Memory B cell (primary cell): ENCODE data around the gene ROBO1.

Experiments
- ATAC-seq: fragments of 150-1000 bp; cut with Tn5 transposase; 2 replicates; pipeline ENCODE4 v1.10.0; 2021; ENCODE audit warnings: low read depth, mild to moderate bottlenecking, moderate library complexity
- DNase-seq, 2 donors: peaks; one replicate each; pipeline ENCODE4 v3.0.0; 2022; ENCODE audit warnings: low spot score in 2 of 2
- H3K27ac Mint-ChIP-seq: one replicate; pipeline ENCODE4 v1.8.0; 2022; ENCODE audit warnings: mild to moderate bottlenecking, moderate library complexity, mixed read lengths
- H3K27me3 Mint-ChIP-seq: one replicate; pipeline ENCODE4 v1.8.0; 2022; ENCODE audit warnings: mixed read lengths
- H3K36me3 Mint-ChIP-seq: one replicate; pipeline ENCODE4 v1.8.0; 2022; ENCODE audit warnings: mild to moderate bottlenecking, mixed read lengths
- H3K4me1 Mint-ChIP-seq: one replicate; pipeline ENCODE4 v1.8.0; 2022; ENCODE audit warnings: mixed read lengths
- H3K4me3 Mint-ChIP-seq: one replicate; pipeline ENCODE4 v1.8.0; 2022; ENCODE audit warnings: mild to moderate bottlenecking, moderate library complexity, mixed read lengths
- H3K9me3 Mint-ChIP-seq: one replicate; pipeline ENCODE4 v1.8.0; 2022; ENCODE audit warnings: mixed read lengths

Gene ROBO1

DNA sequence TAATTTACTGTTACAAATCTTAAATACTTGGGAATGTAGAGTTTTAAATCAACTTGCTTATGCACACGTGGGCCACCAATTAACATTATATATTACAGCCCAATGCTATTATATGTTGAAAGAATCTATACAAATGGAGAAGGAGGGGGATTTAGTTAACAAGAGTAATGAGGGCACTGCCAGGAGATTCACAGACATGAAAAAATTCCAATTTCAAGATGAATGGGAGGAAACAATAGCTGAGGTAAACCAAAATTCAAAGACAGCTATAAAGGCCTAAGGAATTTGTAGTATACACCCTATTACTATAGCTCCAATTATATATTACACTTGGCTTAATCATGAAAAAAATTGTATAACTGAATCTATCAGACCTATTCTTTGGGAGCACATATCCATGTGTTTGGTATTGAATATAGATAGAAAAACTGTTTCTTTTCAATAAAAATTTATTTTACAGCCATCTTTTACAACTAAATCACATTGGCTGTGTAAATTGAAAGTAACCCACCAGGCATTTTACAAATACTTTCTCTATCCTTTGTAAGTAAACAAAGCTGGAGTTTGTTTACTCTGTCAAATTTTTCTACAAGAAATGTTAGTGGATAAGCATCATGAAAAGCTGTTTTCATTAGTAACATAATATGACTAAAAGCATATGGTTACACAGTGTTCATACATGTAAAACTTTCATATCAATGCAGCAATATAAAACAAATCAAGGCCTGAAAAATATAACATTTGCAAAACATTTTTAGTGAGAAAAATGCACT lies 1045.8 kb downstream of the ROBO1 start:
- H3K9me3 Mint-ChIP-seq: peaks cover 3% of the 10 kb centered on the region
- no peaks in the 10 kb centered on the region for H3K27me3 Mint-ChIP-seq
- no peaks in the 10 kb centered on the region for H3K4me1 Mint-ChIP-seq
- no peak for ATAC-seq
- H3K4me3 Mint-ChIP-seq: no peak overlapping the region
- DNase-seq: no peak
- no peaks in the 10 kb centered on the region for H3K36me3 Mint-ChIP-seq
- H3K27ac Mint-ChIP-seq: no peak overlapping the region

DNA sequence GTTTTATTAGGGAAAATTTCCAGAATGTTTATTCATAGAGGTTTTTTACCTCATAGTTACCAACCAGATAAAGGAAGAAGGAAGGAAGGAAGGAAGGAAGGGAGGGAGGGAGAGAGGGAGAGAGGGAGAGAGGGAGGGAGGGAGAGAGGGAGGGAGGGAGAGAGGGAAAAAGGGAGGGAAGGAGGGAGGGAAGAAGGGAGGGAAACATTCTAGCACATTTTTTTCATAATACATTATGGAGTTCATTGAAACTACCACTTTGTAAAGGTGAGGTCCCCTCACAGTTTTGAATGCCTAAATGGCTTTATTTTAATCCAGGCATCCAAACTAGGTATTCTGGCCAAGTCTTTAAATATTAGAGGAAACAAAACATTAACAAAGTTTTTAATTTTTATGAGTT lies 1049.1 kb downstream of the ROBO1 start:
- no peak overlapping the region for H3K27ac Mint-ChIP-seq
- DNase-seq (no peak), ATAC-seq (no peak)
- no peaks in the 10 kb centered on the region for H3K36me3 Mint-ChIP-seq
- peaks cover 7% of the 10 kb centered on the region for H3K9me3 Mint-ChIP-seq
- H3K4me1 Mint-ChIP-seq: no peaks in the 10 kb centered on the region
- no peaks in the 10 kb centered on the region for H3K27me3 Mint-ChIP-seq
- H3K4me3 Mint-ChIP-seq: no peak overlapping the region

DNA sequence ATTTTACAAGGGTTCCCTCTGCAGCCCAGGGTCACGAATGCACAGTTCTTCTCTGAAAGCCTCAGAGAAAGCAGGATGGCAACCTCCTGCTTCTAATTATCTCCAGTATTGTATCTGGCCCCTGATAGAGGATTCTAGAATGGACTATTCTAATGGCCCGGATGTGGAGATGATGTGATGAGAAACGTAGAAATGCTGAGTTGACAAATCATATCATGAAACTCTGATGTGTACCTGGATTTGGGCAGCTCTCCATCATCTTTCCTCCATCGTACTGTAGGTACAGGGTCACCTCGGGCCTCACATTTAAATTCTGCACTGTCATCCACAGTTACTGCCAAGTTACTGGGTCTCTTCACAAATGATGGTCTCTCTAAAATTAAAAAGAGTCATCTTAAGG lies 1050.8 kb downstream of the ROBO1 start:
- Mint-ChIP-seq H3K4me1 (no peaks in the 10 kb centered on the region), H3K36me3 (no peaks in the 10 kb centered on the region), H3K4me3 (no peak overlapping the region), H3K27ac (no peak overlapping the region), H3K27me3 (no peaks in the 10 kb centered on the region), H3K9me3 (peaks cover 7% of the 10 kb centered on the region)
- DNase-seq (no peak), ATAC-seq (no peak)

DNA sequence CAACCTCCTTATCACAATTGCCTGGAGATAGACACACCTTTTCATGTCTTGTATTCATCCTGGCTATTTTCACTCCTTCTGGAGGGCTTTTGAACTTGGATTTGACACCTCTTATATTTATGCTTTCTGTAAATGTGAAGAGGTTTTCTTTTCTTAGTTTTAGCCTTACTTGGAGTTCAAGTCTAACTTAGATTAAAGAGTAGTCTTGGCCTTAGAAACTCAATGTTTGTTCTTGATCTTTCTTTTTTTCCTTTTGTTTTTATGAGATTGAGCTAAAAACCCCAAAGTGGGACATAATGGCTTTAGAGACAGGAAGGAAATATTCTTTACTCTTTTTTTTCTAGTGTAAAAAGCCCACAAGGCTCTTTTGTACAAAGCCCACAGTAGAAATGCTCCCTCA lies 1054.9 kb downstream of the ROBO1 start:
- ATAC-seq (no peak), DNase-seq (no peak)
- no peaks in the 10 kb centered on the region for H3K36me3 Mint-ChIP-seq
- H3K4me1 Mint-ChIP-seq: no peaks in the 10 kb centered on the region
- no peak overlapping the region for H3K27ac Mint-ChIP-seq
- H3K9me3 Mint-ChIP-seq: peaks cover 7% of the 10 kb centered on the region
- no peaks in the 10 kb centered on the region for H3K27me3 Mint-ChIP-seq
- no peak overlapping the region for H3K4me3 Mint-ChIP-seq

DNA sequence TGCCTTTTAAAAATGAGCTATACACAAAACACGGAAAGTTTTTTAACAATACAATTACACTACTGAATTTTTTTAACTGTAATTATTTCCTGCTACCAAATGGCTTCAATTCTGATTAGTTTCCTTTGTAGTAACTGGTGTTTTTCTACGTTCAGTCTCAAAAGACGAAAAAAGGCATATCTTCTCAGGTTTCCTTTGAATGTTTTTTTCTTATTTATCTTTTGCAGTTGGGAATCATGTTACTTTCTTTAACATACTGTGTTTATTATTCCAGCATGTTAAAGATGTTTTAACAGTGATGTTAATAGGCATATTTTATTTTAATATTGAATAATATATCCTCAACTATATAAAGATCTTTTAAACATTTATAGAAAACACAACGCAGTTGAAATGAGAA lies 1055.5 kb downstream of the ROBO1 start:
- ATAC-seq: no peak
- no peaks in the 10 kb centered on the region for H3K36me3 Mint-ChIP-seq
- H3K4me3 Mint-ChIP-seq: no peak overlapping the region

DNA sequence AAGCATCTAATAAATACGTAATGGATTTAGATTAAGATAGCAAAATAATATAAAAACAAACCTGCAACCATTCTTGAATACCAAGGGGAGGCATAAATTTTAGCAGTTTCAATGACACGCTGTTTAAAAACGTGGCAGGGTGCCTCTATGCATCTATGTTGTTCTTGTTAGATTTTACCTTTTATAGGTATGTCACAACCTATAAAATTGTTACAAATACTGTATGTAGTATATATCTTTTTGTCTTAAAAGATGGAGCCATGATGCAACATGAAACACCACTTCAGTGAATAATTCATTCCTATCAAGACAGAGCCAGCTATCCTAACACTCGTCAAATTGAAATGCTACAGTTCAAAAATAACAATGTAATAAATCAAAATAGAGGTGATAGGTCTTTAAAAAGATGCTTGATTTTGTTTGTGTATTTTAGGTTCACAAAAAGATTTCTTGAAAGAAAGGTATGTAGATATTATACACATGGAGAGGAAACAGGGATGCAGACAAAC lies 1059.2 kb downstream of the ROBO1 start:
- peaks cover 1% of the 10 kb centered on the region for H3K9me3 Mint-ChIP-seq
- no peak overlapping the region for H3K4me3 Mint-ChIP-seq
- DNase-seq (no peak), ATAC-seq (no peak)
- no peak overlapping the region for H3K27ac Mint-ChIP-seq
- H3K4me1 Mint-ChIP-seq: no peaks in the 10 kb centered on the region
- H3K27me3 Mint-ChIP-seq: no peaks in the 10 kb centered on the region
- no peaks in the 10 kb centered on the region for H3K36me3 Mint-ChIP-seq

More for the DNA sequence above, 1055.5 kb downstream of the ROBO1 start:
- H3K27ac Mint-ChIP-seq: no peak overlapping the region
- H3K4me1 Mint-ChIP-seq: no peaks in the 10 kb centered on the region
- H3K9me3 Mint-ChIP-seq: peaks cover 5% of the 10 kb centered on the region
- no peaks in the 10 kb centered on the region for H3K27me3 Mint-ChIP-seq
- no peak for DNase-seq

DNA sequence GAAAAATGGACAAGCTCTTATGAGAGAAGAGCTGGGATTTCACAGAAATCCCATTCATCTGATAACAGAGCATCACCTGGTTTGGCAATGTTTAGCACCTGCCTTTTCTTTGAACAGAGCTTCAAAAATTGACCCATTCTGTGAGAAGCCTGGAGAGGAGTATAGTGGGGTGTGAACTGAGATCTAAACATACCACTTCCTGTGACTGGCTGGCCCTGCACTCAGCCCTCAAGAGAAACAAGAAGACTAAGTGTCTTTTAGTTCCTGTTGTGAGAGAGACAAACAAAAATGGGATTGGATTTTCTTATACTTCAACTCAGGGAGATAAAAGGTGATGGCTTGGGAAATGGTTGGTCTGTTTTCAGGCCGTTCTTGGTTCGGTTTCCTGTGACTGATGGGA lies 1060.2 kb downstream of the ROBO1 start:
- ATAC-seq (no peak), DNase-seq (no peak)
- Mint-ChIP-seq H3K27me3 (no peaks in the 10 kb centered on the region), H3K4me3 (no peak overlapping the region), H3K27ac (no peak overlapping the region), H3K9me3 (peaks cover 1% of the 10 kb centered on the region), H3K4me1 (no peaks in the 10 kb centered on the region), H3K36me3 (no peaks in the 10 kb centered on the region)

DNA sequence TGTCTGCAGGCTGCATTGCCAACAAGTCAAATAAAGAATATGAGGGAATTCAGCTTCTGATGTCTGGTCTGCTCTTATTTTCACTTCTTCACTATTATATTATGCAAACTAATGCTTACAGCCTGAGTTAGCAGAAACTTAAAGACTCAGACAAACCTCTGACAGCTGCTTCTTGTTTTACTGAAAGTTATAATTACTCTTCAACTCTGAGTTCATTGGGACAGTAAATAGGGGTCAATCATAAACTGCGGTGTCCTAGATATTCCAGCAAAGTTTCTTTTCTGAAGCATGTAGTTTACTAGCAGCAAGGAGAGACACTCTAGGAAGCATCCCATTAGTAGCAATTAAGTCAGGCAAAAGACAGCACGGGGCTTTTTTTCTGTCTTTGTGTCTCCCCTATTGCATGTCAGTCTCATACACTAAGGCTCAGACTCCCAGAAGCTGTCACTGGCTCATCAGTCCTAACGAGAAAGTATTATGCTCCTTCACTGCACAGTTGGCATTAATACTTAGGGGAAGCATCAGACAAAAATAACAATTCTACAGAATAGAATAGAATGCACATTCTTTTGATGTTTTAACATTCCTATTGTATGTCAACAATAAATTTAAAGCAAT lies 1060.8 kb downstream of the ROBO1 start:
- Mint-ChIP-seq H3K9me3 (peaks cover 1% of the 10 kb centered on the region), H3K36me3 (no peaks in the 10 kb centered on the region), H3K4me3 (no peak overlapping the region), H3K27ac (no peak overlapping the region), H3K4me1 (no peaks in the 10 kb centered on the region), H3K27me3 (no peaks in the 10 kb centered on the region)
- ATAC-seq (no peak), DNase-seq (no peak)

DNA sequence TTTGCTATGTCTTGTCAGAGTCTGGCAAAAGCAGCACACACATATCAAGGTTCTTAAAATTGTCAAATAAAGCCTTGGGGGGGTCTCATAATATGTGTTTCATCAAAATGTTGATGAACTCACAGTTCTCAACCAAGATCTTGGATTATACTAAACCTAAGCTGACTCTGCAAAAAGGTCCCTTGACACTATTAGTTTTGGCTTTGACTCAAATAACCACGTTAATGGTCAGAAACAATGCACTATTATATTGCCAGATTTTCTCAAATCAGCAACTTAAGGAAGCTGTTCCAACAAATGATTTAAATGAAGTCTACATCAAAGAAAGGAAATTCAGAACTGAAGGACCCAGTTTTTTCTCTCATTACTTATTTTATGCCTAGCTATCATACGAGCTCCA lies 1063.9 kb downstream of the ROBO1 start:
- H3K36me3 Mint-ChIP-seq: no peaks in the 10 kb centered on the region
- no peak for DNase-seq
- no peaks in the 10 kb centered on the region for H3K27me3 Mint-ChIP-seq
- H3K4me1 Mint-ChIP-seq: no peaks in the 10 kb centered on the region
- no peak overlapping the region for H3K4me3 Mint-ChIP-seq
- ATAC-seq: no peak
- peaks cover 3% of the 10 kb centered on the region for H3K9me3 Mint-ChIP-seq
- no peak overlapping the region for H3K27ac Mint-ChIP-seq

DNA sequence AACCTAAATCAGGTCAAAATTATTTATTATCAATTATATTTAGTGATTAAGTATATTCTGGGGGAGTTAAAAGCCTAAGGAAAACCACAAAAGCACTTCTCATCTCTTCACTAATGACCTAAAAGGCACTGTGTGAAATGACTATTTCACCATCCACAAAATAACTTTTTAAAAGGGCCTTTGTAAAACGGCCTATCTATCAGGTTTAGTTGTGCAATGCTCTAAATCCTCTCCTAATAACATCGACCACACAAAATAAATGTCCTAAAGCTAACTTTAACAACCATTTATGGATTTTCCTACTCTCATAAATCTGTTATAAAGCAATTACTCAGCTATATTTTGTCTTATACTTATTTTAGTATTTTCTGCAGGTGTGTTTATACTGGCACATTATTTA lies 1066.3 kb downstream of the ROBO1 start:
- Mint-ChIP-seq H3K27me3 (no peaks in the 10 kb centered on the region), H3K4me3 (no peak overlapping the region), H3K36me3 (no peaks in the 10 kb centered on the region), H3K4me1 (no peaks in the 10 kb centered on the region), H3K9me3 (peaks cover 3% of the 10 kb centered on the region), H3K27ac (no peak overlapping the region)
- DNase-seq (no peak), ATAC-seq (no peak)

DNA sequence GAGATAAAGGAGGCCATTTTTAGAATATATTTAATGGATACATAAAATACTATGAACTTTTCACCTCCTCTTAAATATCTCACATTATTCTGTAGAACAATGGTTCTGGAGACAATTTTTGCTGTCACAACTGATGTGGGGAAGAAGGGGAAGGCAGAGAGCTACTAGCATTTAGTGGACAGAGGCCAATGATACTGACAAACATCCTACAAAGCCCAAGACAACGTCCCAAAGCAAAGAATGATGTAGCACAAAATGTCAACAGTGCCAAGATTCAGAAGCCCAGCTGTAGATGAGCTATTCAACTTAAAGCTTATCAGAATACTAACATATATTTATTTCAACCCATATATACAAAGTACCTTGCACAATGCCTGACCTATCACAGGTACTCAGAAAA lies 1069.4 kb downstream of the ROBO1 start:
- Mint-ChIP-seq H3K36me3 (no peaks in the 10 kb centered on the region), H3K27ac (no peak overlapping the region), H3K4me3 (no peak overlapping the region), H3K4me1 (no peaks in the 10 kb centered on the region), H3K9me3 (peaks cover 3% of the 10 kb centered on the region), H3K27me3 (no peaks in the 10 kb centered on the region)
- no peak for DNase-seq
- ATAC-seq: no peak

DNA sequence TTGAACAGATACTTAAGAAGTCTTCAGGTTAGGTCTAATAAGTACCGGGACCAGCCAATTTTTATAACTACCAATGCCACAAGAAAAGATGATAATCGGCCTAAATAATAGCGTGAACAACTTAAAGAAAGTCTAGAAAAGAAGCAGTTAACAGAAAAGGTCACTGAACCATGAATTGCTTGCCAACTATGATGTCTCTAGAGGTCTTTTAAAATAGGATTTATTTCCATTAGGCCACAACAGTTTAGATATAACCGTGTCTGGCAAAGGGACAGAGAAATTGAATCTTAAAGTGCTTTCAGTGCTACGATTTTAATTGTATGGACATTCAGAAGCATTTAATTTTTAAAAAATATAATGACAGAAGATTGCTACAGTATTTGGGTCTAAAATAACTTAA lies 1070.4 kb downstream of the ROBO1 start:
- H3K4me1 Mint-ChIP-seq: no peaks in the 10 kb centered on the region
- no peak for ATAC-seq

DNA sequence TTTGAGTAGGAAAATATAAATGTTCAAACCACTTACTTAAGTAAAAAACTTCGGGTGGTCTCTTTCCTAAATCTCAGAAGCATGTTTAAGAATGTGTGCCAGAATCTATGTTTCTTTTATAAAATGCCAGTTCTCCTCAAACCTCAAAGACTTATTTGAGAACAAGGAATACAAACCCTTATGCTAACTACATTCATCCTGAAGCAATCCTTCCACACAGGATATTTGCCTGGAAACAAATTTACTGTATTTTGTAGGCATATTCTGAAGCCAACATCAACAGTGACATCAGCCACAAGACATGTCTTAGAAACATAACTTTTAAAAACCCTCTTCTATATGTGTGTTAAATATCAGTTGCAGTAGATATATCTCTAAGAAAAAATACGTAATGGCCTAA lies 1077.0 kb downstream of the ROBO1 start:
- Mint-ChIP-seq H3K27ac (no peak overlapping the region), H3K4me1 (no peaks in the 10 kb centered on the region), H3K9me3 (peaks cover 2% of the 10 kb centered on the region), H3K36me3 (peaks cover 2% of the 10 kb centered on the region), H3K4me3 (no peak overlapping the region), H3K27me3 (no peaks in the 10 kb centered on the region)
- ATAC-seq: no peak
- no peak for DNase-seq

More for the DNA sequence above, 1070.4 kb downstream of the ROBO1 start:
- DNase-seq: no peak
- Mint-ChIP-seq H3K27me3 (no peaks in the 10 kb centered on the region), H3K36me3 (peaks cover 2% of the 10 kb centered on the region), H3K27ac (no peak overlapping the region), H3K9me3 (peaks cover 5% of the 10 kb centered on the region), H3K4me3 (no peak overlapping the region)

DNA sequence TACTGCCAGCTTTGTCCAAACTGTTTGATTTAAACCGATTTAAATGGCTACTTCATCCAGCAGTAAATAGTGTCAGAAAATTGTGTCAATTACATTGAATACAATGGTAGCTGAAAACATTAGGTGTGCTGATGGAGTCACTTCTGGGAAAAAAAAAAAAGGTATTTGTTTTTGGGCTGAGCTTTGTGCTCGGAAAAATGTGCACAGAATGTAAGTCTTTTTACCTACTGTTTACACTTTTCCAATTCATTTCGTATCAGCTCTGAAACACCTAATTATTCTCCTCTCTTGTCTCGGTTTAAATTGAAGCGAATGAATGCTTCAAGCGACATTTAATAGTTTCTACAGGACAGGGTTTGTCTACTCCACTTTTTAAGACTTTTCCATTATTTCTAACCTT lies 1078.4 kb downstream of the ROBO1 start:
- H3K9me3 Mint-ChIP-seq: peaks cover 2% of the 10 kb centered on the region
- H3K4me3 Mint-ChIP-seq: no peak overlapping the region
- H3K27ac Mint-ChIP-seq: no peak overlapping the region
- no peak for ATAC-seq
- no peaks in the 10 kb centered on the region for H3K4me1 Mint-ChIP-seq
- H3K27me3 Mint-ChIP-seq: no peaks in the 10 kb centered on the region
- DNase-seq: no peak
- peaks cover 2% of the 10 kb centered on the region for H3K36me3 Mint-ChIP-seq

DNA sequence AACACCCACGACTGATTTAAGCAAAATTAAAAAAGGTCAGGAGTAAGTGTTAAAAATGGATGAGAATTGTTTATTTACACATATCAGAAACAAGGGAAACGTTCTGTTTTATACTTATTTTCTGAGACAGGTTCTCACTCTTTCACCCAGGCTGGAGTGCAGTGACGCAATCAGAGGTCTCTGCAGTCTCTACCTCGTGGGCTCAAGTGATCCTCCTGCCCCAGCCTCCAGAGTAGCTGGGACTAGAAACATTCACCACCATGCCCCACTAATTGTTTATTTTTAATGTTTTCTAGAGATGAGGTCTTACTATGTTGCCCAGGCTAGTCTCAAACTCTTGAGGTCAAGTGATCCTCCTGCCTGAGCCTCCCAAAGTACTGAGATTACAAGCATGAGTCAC lies 1080.3 kb downstream of the ROBO1 start:
- no peaks in the 10 kb centered on the region for H3K36me3 Mint-ChIP-seq
- H3K4me3 Mint-ChIP-seq: no peak overlapping the region
- H3K27me3 Mint-ChIP-seq: no peaks in the 10 kb centered on the region
- H3K27ac Mint-ChIP-seq: no peak overlapping the region
- no peak for DNase-seq
- ATAC-seq: no peak
- H3K9me3 Mint-ChIP-seq: no peaks in the 10 kb centered on the region
- no peaks in the 10 kb centered on the region for H3K4me1 Mint-ChIP-seq
